ENCODE results near the gene FAM163A. TPM values are rescaled to one million over a fixed set of nuclear protein-coding genes. Genes with fewer than 3 reads are reported as not detected.
A peak's percentile ranks its signal among the peaks of the same experiment; 100 is the strongest.

The FAM163A gene
- total and polyA plus RNA-seq, 9 of the 15 experiments (the other 6 are each of a cell fraction or from before 2014, with no cell fraction given), result not detected

- TF ChIP-seq RCOR1 (IDR thresholded peaks at IDR 0.05; ENCODE audit: borderline replicate concordance in 1 of 2, low read depth in 2 of 2, low read length in 2 of 2), result peak in 1 of 2 experiments; percentile 74; a peak in 2 of 4 replicates
- TF ChIP-seq MXI1 (IDR thresholded peaks at IDR 0.05; ENCODE audit: low read depth, low read length), result no peak
- TF ChIP-seq SNIP1 (IDR thresholded peaks at IDR 0.05; ENCODE audit: low read depth), result no peak
- TF ChIP-seq NFATC3 (IDR thresholded peaks at IDR 0.05), result no peak
- no peak for TF ChIP-seq RAD51 (IDR thresholded peaks at IDR 0.05; ENCODE audit: borderline replicate concordance, low read depth)
- no peak for TF ChIP-seq YY1 (IDR thresholded peaks at IDR 0.05; ENCODE audit: borderline replicate concordance in 1 of 3, control insufficient read depth in 1 of 3, extremely low read depth in 1 of 3, insufficient read depth in 3 of 3, insufficient read length in 1 of 3, insufficient replicate concordance in 2 of 3, low read depth in 1 of 3, low read length in 2 of 3)
- TF ChIP-seq MAZ (CRISPR knock-in tag; conservative IDR thresholded peaks at IDR 0.05 in 1 of 2, IDR thresholded peaks at IDR 0.05 in 1 of 2), result peak; percentile 32 to 49; a peak in 2 of 4 replicates
- TF ChIP-seq TGIF2 (CRISPR knock-in tag; IDR thresholded peaks at IDR 0.05), result no peak
- no peak for TF ChIP-seq PKNOX1 (IDR thresholded peaks at IDR 0.05)
- TF ChIP-seq ZHX1 (conservative IDR thresholded peaks at IDR 0.05; ENCODE audit: low read length), result no peak
- no peak for TF ChIP-seq ZNF707 (CRISPR knock-in tag; conservative IDR thresholded peaks at IDR 0.05)
- TF ChIP-seq ZBTB8A (IDR thresholded peaks at IDR 0.05; ENCODE audit: partially characterized antibody), result no peak
- TF ChIP-seq TARDBP (IDR thresholded peaks at IDR 0.05), result 0 out of 2 replicates have a peak, but pooled peaks have one; percentile 40
- TF ChIP-seq SRF (CRISPR knock-in tag; IDR thresholded peaks at IDR 0.05), result no peak
- no peak for TF ChIP-seq IRF1 (CRISPR knock-in tag; IDR thresholded peaks at IDR 0.05; ENCODE audit: borderline replicate concordance)
- TF ChIP-seq FOXJ3 (CRISPR knock-in tag; IDR thresholded peaks at IDR 0.05), result no peak
- TF ChIP-seq ZNF140 (CRISPR knock-in tag; IDR thresholded peaks at IDR 0.05), result no peak
- TF ChIP-seq MIER1 (IDR thresholded peaks at IDR 0.05; ENCODE audit: low read depth), result no peak
These were observed 81.2 kb downstream of the FAM163A start (continued) for GRCh38 chr1:179824265-179824664.
